Erythroblast (primary cell): ENCODE results near the gene C11orf91.

ENCODE experiments used
- GATA1 ChIP-seq: IDR thresholded peaks from 2 replicates; pipeline ENCODE4 v1.6.1; 2011; ENCODE audit warnings: low read depth, mild to moderate bottlenecking, control low read depth, low read length, moderate library complexity
- POLR2A ChIP-seq: IDR thresholded peaks from 2 replicates; pipeline ENCODE4 v1.6.1; 2011; ENCODE audit warnings: mild to moderate bottlenecking, low read length

DNA sequence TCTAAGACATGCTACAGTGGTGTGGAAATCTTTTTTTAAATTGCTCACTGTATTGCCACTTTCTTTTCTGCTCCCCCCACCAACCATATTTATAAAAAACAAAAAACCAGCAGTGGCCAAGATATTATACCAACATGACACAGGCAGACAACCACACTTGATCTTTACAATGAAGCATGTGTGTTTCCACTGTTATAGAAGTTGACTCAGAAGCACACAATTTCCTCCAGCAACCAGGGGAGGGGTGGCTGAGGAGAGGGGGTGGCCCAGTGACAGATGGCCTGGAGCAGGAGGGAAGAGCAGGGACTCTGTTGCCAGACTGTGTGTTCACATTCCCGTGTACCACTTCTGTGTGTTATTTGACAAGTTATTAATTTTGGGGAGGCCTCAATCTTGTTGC, 20.8 kb upstream of the C11orf91 start:
- TF ChIP-seq POLR2A (no peak), GATA1 (no peak)
